Left renal cortex interstitium (tissue), 4 donors: ENCODE results near the gene MRPS10. TPM values are rescaled to one million over a fixed set of nuclear protein-coding genes. Genes with fewer than 3 reads are reported as not detected.

Source experiments
- DNase-seq, 4 donors: peaks; one replicate each; pipeline ENCODE4 v3.0.0-alpha.2; 2013; ENCODE audit warnings: low read depth in 4 of 4, low spot score in 2 of 4, missing footprints in 1 of 4
- polyA plus RNA-seq, 4 donors: library from polyadenylated mRNA; unstranded; fragments of 120-200 nt; gene quantifications; one replicate each; pipeline ENCODE4 v1.2.1, GENCODE V29; 2013; ENCODE audit not compliant: insufficient read length in 4 of 4

The MRPS10 gene
- polyA plus RNA-seq = 10 to 100 TPM; 22.6 to 32.6 (median 30.9) TPM

DNA sequence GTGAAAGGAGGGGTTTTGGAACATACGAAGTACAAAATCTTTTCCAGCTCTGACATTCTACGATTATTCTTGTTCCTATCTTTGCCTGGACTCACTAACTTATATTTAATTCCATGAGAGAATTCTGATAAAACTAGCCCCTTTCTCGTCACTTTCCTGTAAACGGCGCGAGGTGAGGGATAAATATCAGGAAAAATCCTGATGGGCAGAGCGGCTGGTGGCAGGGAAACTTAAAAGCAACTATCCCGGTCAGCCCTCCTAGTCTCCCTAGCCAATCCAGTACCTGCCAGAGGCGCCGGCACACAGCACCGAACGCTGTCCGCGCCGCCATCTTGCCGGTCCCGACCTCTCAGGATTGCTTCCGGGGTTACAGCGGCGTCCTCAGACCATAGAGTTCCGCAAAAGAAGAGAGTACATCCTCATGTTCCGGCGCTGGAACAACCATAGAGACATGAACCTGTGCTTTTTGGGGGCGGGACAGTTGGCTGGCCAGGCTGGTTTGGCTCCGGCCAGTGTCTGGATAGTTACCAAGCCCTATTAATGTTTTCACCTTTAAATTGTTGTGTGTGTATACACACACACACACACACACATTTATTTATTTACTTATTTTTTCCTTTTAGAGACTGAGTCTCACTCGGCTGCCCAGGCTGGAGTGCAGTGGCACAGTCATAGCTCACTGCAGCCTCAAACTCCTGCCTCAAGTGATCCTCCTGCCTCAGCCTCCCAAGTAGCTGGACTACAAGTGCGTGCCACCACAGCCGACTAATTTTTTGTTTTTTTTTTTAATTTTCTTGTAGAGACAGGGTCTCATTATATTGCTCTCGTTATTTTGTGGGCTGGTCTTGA, at the start of gene MRPS10:
MRPS10 (minus strand) TSS at position 343 of the 849 bp plus-strand sequence; CDS start at position 331, 12 bp downstream.
- DNase-seq = peak; percentile 56 to 93 (median 82)

DNA sequence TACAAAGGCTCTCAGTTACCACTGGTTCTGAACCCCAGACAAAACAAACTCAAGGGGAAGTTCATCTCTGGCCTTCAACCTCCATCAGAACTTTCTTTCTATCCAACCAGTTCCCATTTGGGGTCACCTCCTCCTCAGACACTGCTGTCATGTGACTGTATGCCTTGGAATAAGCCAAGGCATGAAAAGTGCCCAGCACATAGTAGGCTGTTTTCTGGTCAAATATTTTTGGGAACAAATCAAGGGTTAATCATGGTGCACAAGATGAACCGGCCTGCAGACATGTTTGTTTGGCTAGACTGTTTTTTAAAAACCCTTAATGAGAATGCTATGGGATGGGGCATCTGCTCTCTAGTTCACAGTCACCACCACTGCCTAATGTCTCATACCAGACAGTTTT, 48.9 kb upstream of the MRPS10 start:
- no peak for DNase-seq

DNA sequence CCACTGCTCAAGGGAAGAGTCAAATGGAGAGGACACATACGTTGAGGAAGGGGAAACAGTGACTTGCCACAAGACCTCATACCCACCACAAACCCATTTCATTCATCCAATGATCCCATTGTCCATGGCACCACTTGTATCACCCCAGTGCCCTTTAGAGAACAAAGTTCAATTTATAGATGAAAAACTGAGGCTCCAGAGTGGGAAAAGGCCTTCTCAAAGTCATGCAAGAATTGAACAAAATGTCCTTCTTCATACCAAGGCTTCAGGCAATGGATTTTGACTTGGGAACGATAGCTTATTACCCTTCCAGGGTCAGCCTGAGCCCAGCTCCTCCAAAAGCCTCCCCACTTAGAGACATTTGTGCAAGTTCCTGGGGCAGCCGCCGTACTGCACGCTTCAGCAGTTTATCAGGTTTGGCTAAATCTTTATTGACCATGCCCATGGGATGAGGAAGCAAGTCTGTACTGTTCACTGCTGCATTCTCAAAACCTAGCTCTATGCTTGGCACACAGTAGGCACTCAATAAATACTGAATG, 47.3 kb upstream of the MRPS10 start:
- DNase-seq = no peak

DNA sequence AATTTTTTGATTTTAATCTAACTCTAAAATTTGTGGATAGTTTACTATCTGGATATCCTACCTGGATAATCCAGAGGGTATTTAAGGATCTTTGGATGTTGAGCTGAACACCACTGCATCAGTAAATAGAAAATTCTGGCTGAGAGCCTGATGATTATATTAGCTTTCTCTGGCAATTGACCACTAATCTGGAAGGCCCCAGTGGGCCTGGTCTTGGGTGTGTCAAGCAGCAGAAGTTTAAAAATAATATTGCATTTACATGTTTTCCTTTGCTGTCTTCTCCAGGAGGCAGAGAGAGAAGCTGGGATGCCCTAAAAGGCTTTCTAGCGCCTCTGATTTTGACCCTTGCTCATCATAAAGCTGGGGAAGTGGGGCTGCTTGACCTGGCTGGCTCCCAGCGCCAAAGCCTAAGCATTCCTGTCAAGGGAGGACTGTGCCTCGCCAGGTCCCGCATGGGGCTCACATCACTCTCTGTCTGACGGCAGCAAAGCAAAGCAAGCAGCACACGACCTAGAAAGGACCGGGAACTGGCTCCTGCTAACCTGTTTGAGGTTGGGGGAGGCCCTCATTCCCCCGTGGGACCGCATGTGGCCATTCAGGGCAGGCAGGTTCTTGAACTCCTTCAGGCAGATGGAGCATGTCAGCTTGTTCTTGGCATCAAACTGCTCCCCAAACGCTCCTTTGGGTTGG, 46.6 kb upstream of the MRPS10 start:
- DNase-seq = no peak

DNA sequence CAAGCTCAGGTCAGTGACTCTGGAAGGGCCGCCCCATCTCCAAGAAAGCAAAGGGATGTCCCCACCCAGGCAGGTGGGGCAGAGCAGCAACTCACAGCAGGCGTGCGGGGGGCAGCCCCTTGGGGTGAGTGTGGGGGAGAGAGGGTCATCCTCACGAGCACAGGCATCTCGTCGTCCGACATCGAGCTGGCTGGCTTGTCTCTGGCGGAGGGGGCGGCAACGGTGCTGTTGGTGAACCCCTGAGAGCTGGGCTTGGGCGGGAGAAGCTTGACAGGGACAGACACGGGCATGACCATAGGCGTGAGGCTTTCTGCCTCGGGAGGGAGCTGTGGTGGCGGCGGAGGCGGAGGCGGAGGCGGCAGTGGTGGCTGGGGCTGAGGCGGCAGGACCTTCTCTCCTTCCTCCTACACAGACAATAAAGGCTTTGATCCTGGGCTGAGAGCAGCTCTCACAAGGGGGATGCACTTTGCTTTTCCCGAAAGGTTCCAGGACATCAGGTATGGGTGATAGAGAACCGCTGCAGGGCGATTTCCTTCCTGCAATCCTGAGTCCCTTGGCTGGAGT, 45.6 kb upstream of the MRPS10 start:
- no peak for DNase-seq

DNA sequence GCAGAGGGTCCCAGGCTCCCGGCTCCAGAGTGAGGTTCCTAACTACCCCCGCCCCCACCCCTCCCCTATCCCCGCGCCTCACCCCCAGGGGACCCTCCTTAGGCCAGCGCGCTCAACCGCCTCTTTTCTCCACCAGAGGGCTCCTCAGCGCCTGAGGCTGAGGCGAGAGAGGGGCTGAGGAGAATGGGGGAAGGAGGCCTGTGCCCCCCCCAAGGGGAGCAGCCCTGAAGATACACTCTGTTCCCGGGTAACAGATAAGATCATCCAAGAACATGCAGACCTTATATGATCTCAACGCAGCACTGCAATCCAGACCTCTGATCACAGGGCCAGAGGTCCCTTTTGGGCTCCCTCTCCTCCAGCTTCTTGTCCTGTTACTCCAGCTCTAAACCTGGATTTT, 43.3 kb upstream of the MRPS10 start:
- no peak for DNase-seq

DNA sequence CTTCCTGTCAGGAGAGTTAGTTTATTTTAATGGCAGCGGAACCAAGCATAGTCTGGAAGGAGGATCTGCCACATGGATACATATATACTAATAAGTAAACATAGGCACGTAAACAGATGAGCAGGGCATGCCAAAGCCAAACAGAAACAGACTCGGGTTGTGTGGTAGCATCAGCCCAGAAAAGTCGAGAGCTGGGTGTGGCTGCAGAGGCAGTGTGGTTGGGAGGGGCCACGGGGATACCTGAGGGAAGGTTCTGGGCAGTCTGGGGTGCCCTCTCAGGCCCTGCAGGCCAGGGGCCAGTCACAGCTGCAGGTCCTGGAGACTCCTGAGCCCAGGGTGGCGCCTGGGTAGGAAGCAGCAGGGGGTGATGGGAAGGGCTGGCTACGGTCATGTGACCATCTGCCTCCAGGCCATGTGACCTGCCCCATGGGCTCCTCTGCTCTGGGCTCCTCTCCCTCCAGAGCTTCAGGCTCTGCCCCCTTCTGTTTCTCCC, 42.8 kb upstream of the MRPS10 start:
- DNase-seq = no peak

DNA sequence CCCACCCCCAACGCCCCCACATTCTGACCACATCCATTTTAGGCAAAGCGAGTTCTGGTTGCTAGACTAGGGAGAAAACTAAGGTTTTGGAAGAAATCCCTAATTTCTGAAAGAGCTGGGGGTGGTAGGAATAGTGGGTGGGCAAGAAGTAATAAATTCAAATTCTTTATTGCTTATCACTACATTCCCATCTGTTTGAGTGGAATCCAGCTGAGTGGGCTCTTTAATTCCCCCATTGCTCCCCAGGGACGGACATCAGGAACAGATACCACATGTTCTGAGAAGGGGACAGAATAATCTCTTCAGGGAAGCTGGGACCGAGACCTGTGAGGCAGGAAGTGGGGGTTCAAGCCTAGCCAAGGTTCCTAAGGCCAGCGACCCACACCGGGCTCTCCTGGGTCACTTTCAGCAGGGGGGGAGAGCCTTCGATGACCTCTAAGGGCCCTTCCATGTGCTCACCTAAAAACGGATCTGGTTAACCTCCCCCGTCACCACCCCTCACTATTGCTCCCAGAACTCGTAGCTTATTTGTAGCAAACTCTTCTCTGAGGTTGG, 42.3 kb upstream of the MRPS10 start:
- no peak for DNase-seq

DNA sequence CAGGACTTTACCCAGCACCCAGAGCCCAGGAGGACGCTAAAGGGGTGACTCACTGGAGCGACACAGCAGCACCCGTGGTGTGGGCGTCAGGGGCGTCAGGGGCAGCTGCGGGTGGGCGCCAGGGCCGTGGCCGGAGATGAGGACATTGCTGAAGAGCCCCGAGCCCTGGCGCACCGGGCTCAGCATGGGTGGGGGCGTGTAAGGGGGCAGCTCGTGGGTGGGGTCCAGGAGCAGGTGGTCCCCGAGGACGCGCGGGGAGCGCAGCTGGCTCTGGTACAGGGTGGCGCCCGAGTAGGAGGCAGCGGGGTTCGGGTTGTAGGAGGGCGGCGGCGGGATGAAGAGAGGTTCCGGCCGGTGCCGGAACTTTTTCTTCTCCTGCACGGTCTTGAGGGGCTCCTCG, 41.6 kb upstream of the MRPS10 start:
- no peak for DNase-seq

DNA sequence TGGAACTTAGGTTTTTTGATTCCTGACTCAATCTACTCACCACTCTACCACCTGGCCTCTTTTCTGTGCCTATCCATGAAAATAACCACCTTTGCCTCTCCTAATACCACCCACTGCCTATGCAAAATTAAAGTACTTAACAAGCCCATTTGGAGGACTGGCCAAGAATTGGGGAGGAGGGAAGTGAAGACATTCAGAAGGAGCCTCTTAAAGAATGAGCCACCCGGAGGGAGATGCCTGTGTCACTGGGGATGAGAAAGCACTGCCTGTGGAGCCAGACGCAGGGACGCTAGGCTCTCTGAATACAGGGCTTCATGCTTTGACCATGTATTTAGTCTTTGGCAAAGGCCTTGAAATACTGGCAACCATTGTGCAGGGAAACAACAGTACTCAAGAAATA, 40.0 kb upstream of the MRPS10 start:
- DNase-seq = no peak

DNA sequence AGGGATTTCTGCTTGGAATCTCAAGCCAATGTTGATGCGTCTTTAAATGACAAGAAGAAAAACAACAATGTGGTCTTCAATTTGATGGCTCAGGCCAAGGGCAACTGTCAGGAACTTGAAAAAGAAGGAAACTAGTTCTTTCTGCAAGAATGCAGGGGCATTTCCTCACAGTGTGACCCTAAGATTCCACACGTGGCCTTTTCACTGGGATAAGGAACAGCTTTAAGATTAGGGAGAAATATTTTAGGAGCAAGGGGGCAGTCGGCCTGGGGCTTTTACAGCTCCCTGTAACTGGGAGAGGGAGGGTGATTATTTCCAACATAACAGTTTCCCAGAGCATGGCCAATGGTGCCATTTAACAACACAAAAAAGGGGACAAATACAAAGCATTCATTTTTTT, 39.4 kb upstream of the MRPS10 start:
- no peak for DNase-seq

DNA sequence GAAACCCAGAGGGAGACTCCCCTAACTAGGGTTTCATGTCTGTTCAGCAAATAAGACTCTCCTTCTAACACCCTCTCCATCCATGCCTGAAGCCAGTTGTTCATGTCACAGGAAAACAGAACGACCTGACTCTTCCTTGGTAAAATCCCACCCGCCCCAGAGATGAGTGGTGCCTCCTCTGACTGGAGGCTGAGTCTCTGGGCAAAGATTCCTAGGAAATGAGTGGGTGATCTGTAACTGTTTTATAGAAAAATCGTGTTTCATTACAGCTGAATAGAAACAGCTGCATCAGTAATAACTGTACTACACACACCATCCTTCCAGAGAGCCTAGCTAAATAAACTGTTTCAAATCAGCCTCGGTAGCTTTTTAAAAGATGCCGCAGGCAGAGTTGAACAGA, 37.4 kb upstream of the MRPS10 start:
- no peak for DNase-seq

DNA sequence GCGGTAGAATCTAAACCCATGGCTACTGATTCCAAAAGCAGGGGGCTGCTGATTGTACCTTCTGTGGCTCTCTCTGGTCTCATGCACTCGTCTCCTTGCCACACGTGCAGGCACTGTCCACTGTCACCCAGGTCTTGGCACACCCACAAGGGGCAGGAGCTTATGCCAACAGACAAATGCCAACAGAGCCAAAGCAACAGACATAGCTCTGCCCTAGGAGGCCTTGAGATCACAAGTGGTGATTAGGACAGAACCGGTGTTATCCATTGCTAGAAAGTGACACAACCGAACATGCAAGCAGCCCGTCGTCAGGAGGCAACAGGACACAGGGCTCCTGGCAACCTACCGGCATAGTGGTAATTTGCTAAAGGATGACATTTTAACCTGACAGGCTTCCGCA, 36.8 kb upstream of the MRPS10 start:
- no peak for DNase-seq

DNA sequence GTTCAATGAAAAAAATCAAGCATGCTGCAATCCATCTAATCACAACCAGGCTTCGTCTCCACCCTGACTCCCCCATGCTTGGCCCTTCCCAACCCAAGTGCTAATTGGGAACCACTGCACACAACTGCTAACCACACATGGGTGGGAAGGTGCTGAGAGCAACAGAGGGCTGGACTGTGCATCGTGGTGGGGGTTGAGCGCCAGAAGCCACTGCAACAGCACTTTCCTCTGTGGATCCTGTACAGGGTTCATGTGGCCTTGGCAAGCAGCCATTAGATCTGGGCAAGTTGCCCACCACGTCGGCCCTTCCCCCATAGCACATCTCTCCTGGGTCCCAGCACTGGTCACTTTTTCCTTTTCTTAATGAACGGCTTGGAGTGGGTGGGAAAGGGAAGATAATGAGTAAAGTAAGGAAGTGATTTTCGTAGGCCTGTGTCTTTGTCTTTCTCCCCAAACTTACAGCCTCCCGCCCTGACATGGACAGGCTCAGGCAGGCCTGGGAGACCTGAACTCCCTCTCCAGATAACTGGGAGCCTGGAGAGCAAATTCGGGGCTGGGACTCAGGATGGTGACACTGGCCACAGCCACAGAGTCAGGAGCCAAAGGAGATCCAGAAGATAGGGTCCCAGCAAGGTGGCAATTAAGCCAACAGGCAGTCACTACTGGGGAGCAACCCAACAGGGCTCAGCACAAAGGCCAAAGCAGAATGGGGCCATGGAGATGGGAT, 34.4 kb upstream of the MRPS10 start:
- DNase-seq = no peak

DNA sequence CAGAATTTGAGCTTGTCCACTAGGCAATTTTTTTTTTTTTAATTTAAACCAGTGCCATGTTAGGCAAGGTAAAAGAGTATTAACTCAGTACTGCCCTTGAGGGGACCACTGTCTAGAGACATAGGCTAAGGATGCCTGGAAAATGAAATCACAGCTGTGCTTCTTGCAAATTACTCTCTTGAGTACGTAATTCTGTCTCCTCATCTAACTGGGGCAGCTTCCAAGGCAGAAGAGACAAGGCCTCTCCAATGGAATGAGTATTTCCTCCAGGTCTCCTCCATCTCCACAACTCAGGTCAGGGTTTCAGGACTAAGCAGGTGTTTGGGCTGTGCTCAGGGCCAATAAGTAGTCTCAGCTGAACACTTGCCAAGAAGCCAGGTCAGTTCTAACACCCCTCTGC, 33.8 kb upstream of the MRPS10 start:
- DNase-seq = no peak

DNA sequence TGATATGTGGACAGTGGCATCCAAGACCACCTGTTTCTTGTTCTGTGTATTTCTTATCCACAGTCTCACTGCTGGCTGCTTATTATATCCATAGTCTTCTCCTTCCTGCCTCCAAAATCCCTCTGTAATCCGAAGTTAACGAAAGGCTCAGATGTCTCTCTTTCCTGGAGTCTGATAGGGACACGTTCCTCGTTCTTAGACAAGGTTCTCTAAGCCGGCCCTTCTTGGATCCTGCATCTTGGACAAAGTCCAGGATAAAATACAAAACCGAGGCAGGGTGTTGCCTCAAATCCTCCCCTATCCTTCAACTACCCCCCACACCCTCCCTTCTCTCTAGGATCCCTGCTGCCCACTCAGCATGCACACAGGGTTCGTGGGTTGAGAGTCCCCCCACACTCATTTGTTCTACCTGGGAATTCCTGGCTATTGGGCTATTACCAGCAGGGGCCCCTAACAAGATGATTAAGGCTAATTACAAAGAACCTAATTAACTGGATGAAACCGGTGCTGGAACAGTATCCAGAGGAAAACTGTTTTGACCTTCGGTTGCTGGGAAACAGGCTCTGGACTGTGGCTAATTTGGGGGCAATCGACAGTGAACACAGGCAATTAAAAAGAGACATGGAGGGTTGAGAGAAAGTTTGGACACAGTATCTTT, 32.7 kb upstream of the MRPS10 start:
- DNase-seq = no peak

DNA sequence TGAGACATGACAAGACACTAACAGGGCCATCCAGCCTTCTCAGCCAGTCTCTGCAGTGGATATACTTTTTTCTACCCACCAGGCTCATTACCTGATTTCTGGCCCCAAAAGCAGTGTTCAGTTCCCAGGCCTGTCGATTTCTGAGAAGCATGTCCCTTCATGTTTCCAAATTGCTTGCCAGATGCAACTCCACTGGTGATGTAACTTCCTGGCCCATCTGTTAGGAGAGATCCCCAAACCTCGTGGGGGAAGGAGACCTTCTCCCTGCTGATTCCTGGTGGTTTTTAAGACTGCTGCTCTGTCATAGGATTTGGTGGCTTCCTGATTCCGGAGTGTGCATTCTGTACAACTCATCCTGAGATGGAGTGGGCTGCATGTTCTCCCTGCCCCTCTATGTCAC, 31.6 kb upstream of the MRPS10 start:
- DNase-seq = no peak

DNA sequence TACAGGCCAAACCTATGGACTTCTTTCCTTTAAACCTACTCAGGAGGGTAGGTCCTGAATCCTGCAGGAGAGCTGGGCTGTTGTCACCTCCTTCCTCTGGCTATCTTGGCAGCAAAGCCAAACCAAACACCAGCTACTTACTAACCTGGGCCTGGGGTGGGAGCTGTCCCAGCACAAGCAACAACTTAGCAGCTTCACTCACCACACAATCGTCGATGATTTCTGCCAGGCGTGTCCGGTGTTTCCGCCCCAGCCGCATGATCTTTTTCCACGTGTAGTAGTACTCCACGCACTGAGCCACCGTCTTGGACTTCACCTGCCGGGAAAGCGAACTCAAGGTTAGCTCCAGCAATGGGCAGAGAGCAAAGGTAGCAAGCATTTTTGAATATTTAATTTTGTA, 25.4 kb upstream of the MRPS10 start:
- DNase-seq = no peak

DNA sequence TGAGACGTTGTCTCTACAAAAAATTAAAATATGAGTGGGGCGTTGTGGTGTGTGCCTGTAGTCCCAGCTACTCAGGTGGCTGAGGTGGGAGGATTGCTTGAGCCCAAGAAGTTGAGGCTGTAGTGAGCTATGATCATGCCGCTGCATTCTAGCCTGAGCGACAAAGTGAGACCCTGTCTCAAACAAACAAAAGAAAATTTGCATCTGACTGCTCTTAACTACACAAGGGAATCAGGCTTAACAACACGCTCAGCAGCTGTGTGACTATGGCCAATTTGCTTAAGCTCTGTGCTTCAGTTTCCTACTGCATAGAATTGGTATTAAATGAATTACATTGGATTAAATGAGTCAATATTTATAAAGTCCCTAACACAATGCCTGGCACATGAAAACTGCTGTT, 24.3 kb upstream of the MRPS10 start:
- no peak for DNase-seq
